Measurements from ENCODE around the gene TNNT3.
"Not testable (repeated sequence)": the region's sequence is repeated elsewhere in the genome, so short reads cannot be mapped to it uniquely, and the experiment has no call there.

TNNT3 gene

DNA sequence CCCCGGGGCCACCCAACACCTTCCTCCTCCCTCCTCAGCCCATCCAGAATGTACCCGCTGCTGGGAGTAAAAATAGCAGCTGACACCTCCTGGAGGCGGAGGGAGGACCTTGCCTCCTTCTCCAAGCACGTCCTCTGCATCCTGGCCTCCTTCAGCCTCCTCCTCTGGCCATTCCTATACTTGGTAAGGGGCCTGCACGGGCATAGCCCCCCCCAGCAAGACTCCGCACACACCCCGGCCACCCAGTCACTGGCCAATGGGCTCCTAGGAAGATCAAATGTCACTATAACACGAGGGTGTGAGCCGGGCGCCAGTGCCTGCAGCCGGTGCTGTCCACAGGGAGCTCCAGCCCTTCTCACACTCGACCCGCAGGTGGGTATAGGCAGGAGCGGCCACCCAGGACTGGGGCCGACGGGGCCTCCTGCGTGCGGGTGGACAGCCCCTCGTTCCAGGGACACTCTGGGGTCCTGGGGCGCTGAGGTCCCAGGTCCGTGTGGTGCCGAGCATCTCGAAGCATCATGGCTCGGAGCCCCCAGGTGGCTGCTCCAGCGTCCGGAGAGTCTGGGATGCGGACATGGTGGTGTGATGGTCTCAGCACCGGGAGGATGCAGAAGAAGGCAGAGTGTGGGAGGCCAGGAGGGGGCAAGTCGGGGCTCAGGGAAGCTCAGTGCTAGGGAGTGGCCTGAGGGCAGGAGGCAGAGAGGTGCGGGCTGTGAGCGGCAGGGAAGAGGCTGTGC lies at the start of gene TNNT3:
Gene TNNT3 (plus strand): TSS at position 313 of the 737 bp plus-strand sequence. CDS start 3,172 bp downstream, outside the sequence.
- no peak for DNase-seq (ENCODE audit: low spot score)

GRCh38 chr11:1870326-1870696 lies 49.2 kb upstream of the TNNT3 start:
- DNase-seq (ENCODE audit: low spot score): no peak

DNA sequence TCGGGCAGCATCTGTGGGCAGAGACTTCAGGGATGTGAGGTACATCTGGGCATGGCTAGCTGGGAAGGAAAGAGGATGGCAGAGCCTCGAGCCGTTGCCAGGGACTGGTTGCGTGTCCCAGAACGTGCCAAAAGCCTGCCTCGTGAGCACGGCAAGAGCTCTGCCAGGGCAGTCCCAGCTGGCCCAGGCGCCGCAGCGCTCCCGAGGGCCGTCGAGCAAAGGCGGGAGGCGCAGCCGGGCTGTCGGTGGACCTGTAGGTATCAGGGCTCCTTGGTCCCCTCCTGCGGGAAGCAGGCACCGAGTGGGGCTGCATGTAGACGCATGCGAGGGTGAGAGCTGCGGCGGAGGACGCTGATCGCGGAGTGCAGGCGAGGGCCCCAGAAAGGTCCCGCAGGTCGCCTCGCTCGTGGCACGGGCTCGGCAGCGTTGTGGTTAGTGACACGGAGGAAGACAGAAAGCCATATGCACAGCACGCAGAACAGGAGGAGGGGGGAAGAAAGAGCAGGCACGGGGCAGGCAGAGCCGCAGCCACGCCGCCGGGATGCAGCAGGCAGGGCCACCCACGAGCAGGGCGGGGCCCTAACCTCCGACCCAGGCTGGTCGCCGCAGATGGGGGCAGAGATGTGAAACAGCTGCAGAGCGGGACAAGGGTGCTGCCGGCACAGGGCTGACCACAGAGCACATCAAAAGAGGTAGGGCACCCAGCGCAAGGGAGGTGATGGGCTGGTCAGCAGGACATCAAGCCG lies 48.6 kb upstream of the TNNT3 start:
- DNase-seq (ENCODE audit: low spot score): no peak

DNA sequence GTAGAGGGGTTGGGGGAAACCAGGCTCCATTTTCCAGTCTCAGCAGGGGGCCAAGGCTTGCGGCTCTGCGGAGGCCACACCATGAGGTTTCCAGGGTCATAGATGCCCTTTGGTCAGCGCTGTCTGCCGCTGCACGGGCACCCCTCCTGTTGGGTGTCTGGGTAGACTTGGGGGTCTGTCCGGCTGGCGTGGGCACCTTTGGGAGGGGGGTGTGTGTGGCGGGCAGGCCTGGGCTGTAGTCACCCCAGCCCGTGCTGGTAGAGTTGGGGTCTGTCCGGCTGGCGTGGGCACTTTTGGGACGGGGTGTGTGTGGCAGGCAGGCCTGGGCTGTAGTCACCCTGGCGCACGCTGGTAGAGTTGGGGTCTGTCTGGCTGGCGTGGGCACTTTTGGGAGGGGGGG lies 48.0 kb upstream of the TNNT3 start:
- no peak for DNase-seq (ENCODE audit: low spot score)

DNA sequence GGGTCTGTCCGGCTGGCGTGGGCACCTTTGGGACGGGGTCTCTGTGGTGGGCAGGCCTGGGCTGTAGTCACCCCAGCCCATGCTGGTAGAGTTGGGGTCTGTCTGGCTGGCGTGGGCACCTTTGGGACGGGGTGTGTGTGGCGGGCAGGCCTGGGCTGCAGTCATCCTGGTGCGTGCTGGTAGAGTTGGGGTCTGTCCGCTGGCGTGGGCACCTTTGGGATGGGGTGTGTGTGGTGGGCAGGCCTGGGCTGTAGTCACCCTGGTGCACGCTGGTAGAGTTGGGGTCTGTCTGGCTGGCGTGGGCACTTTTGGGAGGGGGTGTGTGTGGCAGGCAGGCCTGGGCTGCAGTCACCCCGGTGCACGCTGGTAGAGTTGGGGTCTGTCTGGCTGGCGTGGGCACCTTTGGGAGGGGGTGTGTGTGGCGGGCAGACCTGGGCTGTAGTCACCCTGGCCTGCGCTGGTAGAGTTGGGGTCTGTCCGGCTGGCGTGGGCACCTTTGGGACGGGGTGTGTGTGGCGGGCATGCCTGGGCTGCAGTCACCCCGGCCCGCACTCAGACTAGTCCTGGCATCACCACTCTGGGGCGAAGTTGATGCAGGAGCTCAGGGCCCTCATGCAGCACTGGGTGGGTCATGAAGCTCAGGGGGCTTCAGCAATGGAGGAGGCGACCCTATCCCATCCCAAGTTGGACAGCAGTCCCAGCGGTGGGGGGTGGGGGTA lies 47.1 kb upstream of the TNNT3 start:
- no peak for DNase-seq (ENCODE audit: low spot score)

DNA sequence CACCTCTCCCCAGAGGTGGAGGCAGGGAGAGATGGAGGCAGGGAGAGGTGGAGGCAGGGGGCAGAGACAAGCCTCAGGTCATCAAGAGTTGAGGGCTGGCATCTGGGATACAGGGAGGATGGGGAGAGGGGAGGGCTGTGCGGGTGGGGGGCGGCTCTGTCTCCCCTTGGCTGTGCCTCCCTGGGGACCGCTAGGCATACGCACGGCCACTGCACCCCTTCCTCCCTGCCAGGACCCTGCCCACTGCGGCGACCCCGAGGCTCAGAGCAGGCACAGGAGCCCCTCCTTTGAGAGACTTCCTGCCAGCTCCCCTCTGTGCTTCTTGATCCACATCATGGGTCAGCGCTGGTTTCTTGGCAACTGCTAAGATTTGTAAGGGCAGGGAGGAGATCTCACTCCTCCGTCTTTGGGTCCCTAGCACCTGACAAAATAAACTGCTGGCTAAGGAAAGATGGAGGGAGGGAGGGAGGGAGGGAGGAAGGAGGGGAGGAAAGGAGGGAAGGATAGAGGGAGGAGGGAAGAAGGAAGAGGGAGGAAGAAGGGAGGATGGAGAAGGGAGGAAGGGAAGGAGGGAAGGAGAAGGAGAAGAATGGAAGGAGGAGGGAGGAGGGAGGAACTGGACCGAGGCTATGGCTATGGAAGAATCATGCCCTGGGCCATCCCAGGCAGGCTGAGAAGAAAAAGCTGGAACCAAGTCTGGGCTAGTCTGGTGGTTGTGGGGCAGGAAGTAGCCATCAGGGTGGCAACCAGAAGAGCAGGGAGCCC lies 46.3 kb upstream of the TNNT3 start:
- DNase-seq (ENCODE audit: low spot score): no peak

DNA sequence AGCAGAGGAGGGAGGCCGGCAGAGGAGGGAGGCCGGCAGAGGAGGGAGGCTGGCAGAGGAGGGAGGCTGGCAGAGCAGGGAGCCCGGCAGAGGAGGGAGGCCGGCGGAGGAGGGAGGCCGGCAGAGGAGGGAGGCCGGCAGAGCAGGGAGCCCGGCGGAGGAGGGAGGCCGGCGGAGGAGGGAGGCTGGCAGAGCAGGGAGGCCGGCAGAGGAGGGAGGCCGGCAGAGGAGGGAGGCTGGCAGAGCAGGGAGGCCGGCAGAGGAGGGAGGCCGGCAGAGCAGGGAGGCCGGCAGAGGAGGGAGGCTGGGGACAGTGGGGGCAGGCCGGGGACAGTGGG lies 45.7 kb upstream of the TNNT3 start:
- not testable (repeated sequence) for DNase-seq (ENCODE audit: low spot score)

- not testable (repeated sequence) for DNase-seq (ENCODE audit: low spot score)
Observed at GRCh38 chr11:1874441-1875092, 44.9 kb upstream of the TNNT3 start.

GRCh38 chr11:1875093-1875850 lies 44.2 kb upstream of the TNNT3 start:
- DNase-seq (ENCODE audit: low spot score): no peak

DNA sequence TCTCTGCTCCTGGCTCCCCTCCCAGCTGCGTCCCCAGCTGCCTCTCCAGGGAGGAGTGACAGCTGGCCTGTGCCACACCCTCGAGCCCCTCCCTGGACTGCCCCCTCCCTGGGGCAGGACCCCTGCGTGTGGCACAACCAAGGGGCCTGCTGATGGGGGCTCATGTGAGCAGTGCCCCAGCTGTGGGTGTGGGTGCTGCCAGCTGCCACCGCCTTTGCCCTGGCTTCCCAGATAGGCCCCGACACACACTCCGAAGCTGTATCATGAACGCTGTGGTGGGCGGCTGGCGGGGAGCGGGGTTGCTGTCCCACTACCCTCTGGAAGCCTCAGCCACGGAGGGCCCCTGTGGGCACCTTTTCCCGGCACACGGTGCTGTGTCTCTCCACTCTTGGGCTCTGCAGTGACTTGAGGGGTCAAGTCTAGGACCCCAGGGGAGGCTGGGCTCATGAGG lies 43.6 kb upstream of the TNNT3 start:
- DNase-seq (ENCODE audit: low spot score): not testable (repeated sequence)

DNA sequence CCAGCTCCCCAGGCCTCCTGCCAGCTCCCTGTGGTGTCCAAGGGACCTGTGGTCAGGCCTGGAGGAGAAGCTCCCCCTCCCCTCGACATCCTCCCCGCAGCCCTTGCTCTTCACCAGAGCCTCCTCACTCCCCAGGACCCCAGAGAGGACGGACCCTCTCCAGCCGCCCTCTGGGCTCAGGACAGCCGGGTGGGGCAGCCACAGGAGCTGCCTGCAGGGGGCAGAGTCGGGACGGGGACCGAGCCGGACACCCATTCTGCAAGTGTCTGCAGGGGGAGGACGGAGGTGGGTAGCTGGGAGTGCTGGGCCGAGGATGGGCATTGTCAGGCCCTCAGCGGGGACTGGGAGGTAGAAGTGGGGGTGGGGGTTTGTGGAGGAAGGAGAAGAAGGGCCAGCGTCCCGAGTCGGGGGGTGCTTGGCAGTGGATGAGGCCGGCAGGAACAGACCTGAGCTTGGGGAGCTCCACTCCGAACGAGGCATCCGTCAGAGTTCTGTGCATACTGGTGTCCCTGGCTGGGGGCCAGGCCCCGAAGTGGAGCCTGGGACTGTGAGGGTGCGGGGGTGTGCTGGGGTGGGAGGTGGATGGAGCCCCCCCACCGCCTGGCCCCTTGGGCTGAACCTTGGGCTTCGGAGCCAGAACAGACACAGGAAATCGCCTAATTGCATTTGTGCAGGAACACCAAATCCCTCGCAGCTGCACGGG lies 43.0 kb upstream of the TNNT3 start:
- peak; percentile 92 for DNase-seq (ENCODE audit: low spot score)

DNA sequence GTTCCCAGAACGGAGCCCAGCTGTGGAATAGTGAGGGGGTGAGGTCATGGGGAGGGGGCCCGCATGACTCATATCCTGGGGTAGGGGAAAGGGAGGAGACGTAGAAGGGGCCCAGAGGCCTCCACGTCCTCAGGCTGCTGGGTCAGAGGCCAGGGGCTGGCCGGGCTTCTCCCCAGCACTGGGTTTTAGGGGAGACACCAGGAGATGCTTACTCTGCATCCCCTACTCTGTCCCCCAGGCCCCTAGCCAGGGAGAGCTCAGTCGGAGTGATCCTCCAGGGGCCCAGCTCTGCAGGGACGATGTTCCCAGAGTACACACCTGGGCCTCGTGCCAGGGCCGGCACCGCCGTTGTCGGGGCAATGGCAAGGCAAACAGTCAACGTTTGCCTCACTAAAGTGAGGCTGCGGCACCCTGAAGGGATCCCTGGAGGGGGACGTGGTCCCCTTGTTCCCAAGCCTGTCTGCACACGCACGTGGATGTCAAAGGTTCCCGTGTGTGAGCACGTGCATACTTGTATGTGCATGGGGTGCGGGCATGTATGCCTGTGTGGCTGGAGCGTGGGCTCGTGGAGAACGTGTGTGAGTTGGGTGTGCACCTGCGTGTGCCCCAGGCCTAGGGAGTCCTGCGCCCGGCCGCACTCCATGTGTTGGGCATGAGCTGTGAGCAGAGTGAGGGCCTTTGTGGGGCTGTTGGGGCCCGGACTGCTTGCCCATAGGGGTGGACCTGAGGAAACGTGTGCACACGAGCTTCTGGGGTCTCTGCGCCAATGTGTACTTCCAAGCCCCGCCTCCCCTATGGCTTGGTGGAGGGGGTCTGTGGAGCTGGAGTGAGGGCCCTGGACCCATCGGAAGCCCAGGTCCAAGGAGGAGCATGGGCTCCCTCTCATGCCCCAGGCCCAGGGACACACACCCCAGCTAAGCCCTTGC lies 42.0 kb upstream of the TNNT3 start:
- peak; percentile 78 for DNase-seq (ENCODE audit: low spot score)

GRCh38 chr11:1878137-1879031 lies 41.1 kb upstream of the TNNT3 start:
- DNase-seq (ENCODE audit: low spot score): peak; percentile 91

GRCh38 chr11:1879342-1879940 lies 40.1 kb upstream of the TNNT3 start:
- no peak for DNase-seq (ENCODE audit: low spot score)

GRCh38 chr11:1879941-1880720 lies 39.4 kb upstream of the TNNT3 start:
- peak; percentile 89 for DNase-seq (ENCODE audit: low spot score)

GRCh38 chr11:1880746-1881441 lies 38.6 kb upstream of the TNNT3 start:
- peak; percentile 69 for DNase-seq (ENCODE audit: low spot score)

Measured in left forelimb (tissue), 1 donor.